Neuronal stem cell (in vitro differentiated cells): Measurements from ENCODE around the gene HMGN3.

ENCODE experiments used
- DNase-seq: peaks from one replicate; pipeline ENCODE4 v3.0.0-alpha.2; 2013; ENCODE audit warnings: low spot score
- H2AFZ ChIP-seq: one replicate; pipeline ENCODE4 v1.6.1; 2013; ENCODE audit warnings: mild to moderate bottlenecking, low read length, inconsistent platforms
- H2AK5ac ChIP-seq: 2 replicates; pipeline ENCODE4 v1.6.1; 2013; ENCODE audit warnings: low read depth, mild to moderate bottlenecking, inconsistent platforms, low read length, moderate library complexity, mixed read lengths
- H2BK120ac ChIP-seq: 2 replicates; pipeline ENCODE4 v1.6.1; 2013; ENCODE audit warnings: low read depth, mild to moderate bottlenecking, inconsistent platforms, low read length, moderate library complexity, mixed read lengths
- H2BK12ac ChIP-seq: one replicate; pipeline ENCODE4 v1.6.1; 2013; ENCODE audit warnings: low read length, inconsistent platforms
- H2BK15ac ChIP-seq: 2 replicates; pipeline ENCODE4 v1.6.1; 2013; ENCODE audit warnings: mild to moderate bottlenecking, low read length, inconsistent platforms, mixed read lengths
- H2BK5ac ChIP-seq: one replicate; pipeline ENCODE4 v1.6.1; 2013; ENCODE audit warnings: inconsistent platforms, mild to moderate bottlenecking, low read length, moderate library complexity
- H3K14ac ChIP-seq: one replicate; pipeline ENCODE4 v1.6.1; 2013; ENCODE audit warnings: low read length, inconsistent platforms
- H3K18ac ChIP-seq: 2 replicates; pipeline ENCODE4 v1.6.1; 2013; ENCODE audit warnings: low read length, inconsistent platforms
- H3K23ac ChIP-seq: 2 replicates; pipeline ENCODE4 v1.6.1; 2013; ENCODE audit warnings: low read depth, mild to moderate bottlenecking, mixed read lengths, low read length, inconsistent platforms; ENCODE audit not compliant: poor library complexity
- H3K27ac ChIP-seq: replicated peaks from 3 replicates; pipeline ENCODE4 v1.5.1; 2013; ENCODE audit warnings: low read length, inconsistent platforms
- H3K27me3 ChIP-seq, 3 experiments: 2 replicates each; pipeline ENCODE4 v1.6.1; 2013; ENCODE audit warnings: low read length in 3 of 3, mild to moderate bottlenecking in 2 of 3, inconsistent platforms in 1 of 3, low read depth in 1 of 3, mixed read lengths in 1 of 3, moderate library complexity in 1 of 3; ENCODE audit not compliant: control insufficient read depth in 3 of 3, insufficient read depth in 3 of 3
- H3K36me3 ChIP-seq, 2 donors: replicated peaks in 1 of 2; 2 replicates each; pipeline ENCODE4 v1.6.1; 2013; ENCODE audit warnings: low read length in 2 of 2; ENCODE audit not compliant: control insufficient read depth in 2 of 2, insufficient read depth in 2 of 2
- H3K4ac ChIP-seq: 2 replicates; pipeline ENCODE4 v1.6.1; 2013; ENCODE audit warnings: inconsistent platforms, mild to moderate bottlenecking, low read length, moderate library complexity
- H3K4me1 ChIP-seq, 2 donors: 1 replicate in 1 of 2; 2 replicates in 1 of 2; pipeline ENCODE4 v1.6.1; 2013; ENCODE audit warnings: low read length in 2 of 2, low read depth in 1 of 2; ENCODE audit not compliant: control insufficient read depth in 2 of 2, insufficient read depth in 1 of 2
- H3K4me2 ChIP-seq: one replicate; pipeline ENCODE4 v1.6.1; 2013; ENCODE audit warnings: mild to moderate bottlenecking, low read length, inconsistent platforms; ENCODE audit not compliant: insufficient read depth, poor library complexity, severe bottlenecking
- H3K4me3 ChIP-seq, 2 donors: 2 replicates each; pipeline ENCODE4 v1.5.1; 2013; ENCODE audit warnings: low read length in 2 of 2, mild to moderate bottlenecking in 2 of 2, inconsistent platforms in 1 of 2, moderate library complexity in 1 of 2
- H3K79me1 ChIP-seq: one replicate; pipeline ENCODE4 v1.6.1; 2013; ENCODE audit warnings: low read depth, mild to moderate bottlenecking, inconsistent platforms, low read length, moderate library complexity
- H3K9ac ChIP-seq: one replicate; pipeline ENCODE4 v1.6.1; 2013; ENCODE audit warnings: mild to moderate bottlenecking, low read depth, low read length, inconsistent platforms; ENCODE audit not compliant: poor library complexity
- H3K9me3 ChIP-seq, 2 donors: replicated peaks in 1 of 2; 2 replicates each; pipeline versions ENCODE3 to v1.6.1; 2013; ENCODE audit warnings: low read length in 2 of 2, mild to moderate bottlenecking in 2 of 2, inconsistent platforms in 1 of 2, low read depth in 1 of 2, mixed read lengths in 1 of 2, moderate library complexity in 1 of 2; ENCODE audit not compliant: control insufficient read depth in 2 of 2, insufficient read depth in 1 of 2
- H4K8ac ChIP-seq: one replicate; pipeline ENCODE4 v1.6.1; 2013; ENCODE audit warnings: low read depth, mild to moderate bottlenecking, inconsistent platforms, low read length, moderate library complexity
- H4K91ac ChIP-seq: one replicate; pipeline ENCODE4 v1.6.1; 2013; ENCODE audit warnings: low read length, low read depth, mild to moderate bottlenecking, inconsistent platforms; ENCODE audit not compliant: poor library complexity
- WGBS, 2 donors: extraction: QIAGEN DNeasy Blood & Tissue Kit; methylation state at CpG; one replicate each; pipeline ENCODE4 v1.1.7; 2013; ENCODE audit warnings: missing lambda C conversion rate in 2 of 2, mixed read lengths in 1 of 2; ENCODE audit not compliant: insufficient read length in 2 of 2, insufficient replicate concordance in 1 of 2; ENCODE audit errors: extremely low coverage in 2 of 2; 5-methylcytosine and 5-hydroxymethylcytosine counted together

Gene HMGN3

GRCh38 chr6:79231101-79231500, 3.4 kb downstream of the HMGN3 start:
- Histone ChIP-seq H3K23ac (no peak overlapping the region), H2AK5ac (no peak overlapping the region), H3K27ac (no peak overlapping the region), H2BK5ac (no peak overlapping the region), H2AFZ (no peak overlapping the region), H3K18ac (no peak overlapping the region), H3K9ac (no peak overlapping the region), H3K4ac (no peak overlapping the region), H2BK120ac (no peak overlapping the region), H3K4me2 (no peak overlapping the region), H3K79me1 (no peaks in the 10 kb centered on the region), H3K14ac (no peak overlapping the region), H4K8ac (no peak overlapping the region), H4K91ac (no peak overlapping the region), H2BK12ac (no peak overlapping the region), H2BK15ac (no peak overlapping the region), H3K27me3 (no peaks in the 10 kb centered on the region), H3K4me3 (no peak overlapping the region), H3K36me3 (peaks cover 0 to 17% of the 10 kb centered on the region in 2 donors), H3K9me3 (peaks cover 0 to 6% of the 10 kb centered on the region in 2 donors), H3K4me1 (peaks cover 0 to 2% of the 10 kb centered on the region in 2 donors)
- no CpG with 5 or more reads among the region's 4 CpGs for WGBS, 2 donors
- no peak for DNase-seq

DNA sequence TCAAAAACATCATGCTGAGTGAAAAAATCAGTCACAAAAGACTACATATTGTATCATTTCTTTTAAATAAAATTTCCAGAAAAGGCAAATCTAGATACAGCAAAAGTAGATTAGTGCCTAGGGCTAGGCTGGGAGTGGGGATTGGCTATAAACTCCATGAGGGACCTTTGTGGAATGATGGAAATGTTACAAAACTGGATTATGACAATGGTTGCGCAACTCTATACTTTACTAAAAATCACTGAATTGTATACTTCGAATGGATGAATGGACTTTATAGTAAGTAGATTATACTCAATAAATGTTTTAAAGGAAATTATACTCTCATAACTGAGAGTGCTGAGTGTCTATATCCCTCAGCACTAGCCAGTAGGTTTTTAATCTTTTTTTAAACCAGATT, 4.3 kb downstream of the HMGN3 start:
- Histone ChIP-seq H3K79me1 (no peaks in the 10 kb centered on the region), H2AFZ (no peak overlapping the region), H3K36me3 (peaks cover 0 to 24% of the 10 kb centered on the region in 2 donors), H3K4me3 (no peak overlapping the region), H3K27ac (no peak overlapping the region), H3K9me3 (peaks cover 0 to 2% of the 10 kb centered on the region in 2 donors), H3K4ac (no peak overlapping the region), H4K8ac (no peak overlapping the region), H4K91ac (no peak overlapping the region), H3K27me3 (no peaks in the 10 kb centered on the region), H3K4me2 (no peak overlapping the region), H3K9ac (no peak overlapping the region), H2BK120ac (no peak overlapping the region), H2AK5ac (no peak overlapping the region), H3K14ac (no peak overlapping the region), H3K18ac (no peak overlapping the region), H2BK5ac (no peak overlapping the region), H3K23ac (no peak overlapping the region), H2BK15ac (no peak overlapping the region), H3K4me1 (peaks cover 0 to 2% of the 10 kb centered on the region in 2 donors), H2BK12ac (no peak overlapping the region)
- no peak for DNase-seq
- no CpG with 5 or more reads among the region's 2 CpGs for WGBS, 2 donors

DNA sequence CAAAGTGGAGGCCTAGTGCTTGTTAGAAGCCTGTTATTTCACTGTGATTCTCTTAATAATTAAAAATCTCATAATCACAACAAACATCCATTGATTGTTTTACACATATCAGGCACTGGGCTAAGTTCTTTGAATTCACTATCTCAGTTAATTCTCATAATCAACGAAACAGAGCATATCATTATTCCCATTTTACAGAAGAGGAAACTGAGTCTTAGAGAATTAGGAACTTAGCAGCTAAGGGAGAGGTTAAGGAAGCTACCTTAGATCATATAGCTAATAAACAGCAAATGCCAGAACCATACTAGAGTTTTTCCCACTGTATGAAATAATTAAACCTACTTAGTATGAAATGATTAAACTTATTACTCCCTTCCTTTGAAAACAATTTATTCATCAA, 7.0 kb downstream of the HMGN3 start:
- H2AFZ ChIP-seq = no peak overlapping the region
- peaks cover 0 to 2% of the 10 kb centered on the region in 2 donors for H3K9me3 ChIP-seq
- no peaks in the 10 kb centered on the region for H3K4me1 ChIP-seq
- H4K8ac ChIP-seq = no peak overlapping the region
- H3K36me3 ChIP-seq = peaks cover 0 to 30% of the 10 kb centered on the region in 2 donors
- no peak overlapping the region for H3K4me2 ChIP-seq
- H3K18ac ChIP-seq = no peak overlapping the region
- H3K4me3 ChIP-seq = no peak overlapping the region
- H3K79me1 ChIP-seq = no peaks in the 10 kb centered on the region
- H3K27me3 ChIP-seq = no peaks in the 10 kb centered on the region
- DNase-seq = no peak
- H2BK12ac ChIP-seq = no peak overlapping the region
- H4K91ac ChIP-seq = no peak overlapping the region
- WGBS, 2 donors = no CpG with 5 or more reads among the region's 1 CpG
- H3K14ac ChIP-seq = no peak overlapping the region
- no peak overlapping the region for H2BK5ac ChIP-seq
- H3K23ac ChIP-seq = no peak overlapping the region
- no peak overlapping the region for H3K27ac ChIP-seq
- no peak overlapping the region for H3K9ac ChIP-seq
- H2AK5ac ChIP-seq = no peak overlapping the region
- no peak overlapping the region for H3K4ac ChIP-seq
- H2BK15ac ChIP-seq = no peak overlapping the region
- H2BK120ac ChIP-seq = no peak overlapping the region

- no peak overlapping the region for H3K9ac ChIP-seq
- H3K4ac ChIP-seq = no peak overlapping the region
- no peaks in the 10 kb centered on the region for H3K27me3 ChIP-seq
- H3K9me3 ChIP-seq = peaks cover 0 to 2% of the 10 kb centered on the region in 2 donors
- no peak overlapping the region for H3K14ac ChIP-seq
- H3K4me3 ChIP-seq = no peak overlapping the region
- H2BK12ac ChIP-seq = no peak overlapping the region
- DNase-seq = no peak
- no peak overlapping the region for H4K8ac ChIP-seq
- no peak overlapping the region for H2AK5ac ChIP-seq
- no peak overlapping the region for H2BK120ac ChIP-seq
- H3K4me2 ChIP-seq = no peak overlapping the region
- no peaks in the 10 kb centered on the region for H3K79me1 ChIP-seq
- WGBS, 2 donors = no CpG with 5 or more reads among the region's 3 CpGs
- H2AFZ ChIP-seq = no peak overlapping the region
- H3K18ac ChIP-seq = no peak overlapping the region
- peaks cover 0 to 25% of the 10 kb centered on the region in 2 donors for H3K36me3 ChIP-seq
- H3K4me1 ChIP-seq = no peaks in the 10 kb centered on the region
- H2BK15ac ChIP-seq = no peak overlapping the region
- no peak overlapping the region for H3K23ac ChIP-seq
- H3K27ac ChIP-seq = no peak overlapping the region
- no peak overlapping the region for H4K91ac ChIP-seq
- H2BK5ac ChIP-seq = no peak overlapping the region
Observed at GRCh38 chr6:79226660-79227059, 7.8 kb downstream of the HMGN3 start.
